Inferior parietal cortex (tissue), 1 donor: ENCODE data around the gene RIMS4.

Experiments used
- DNase-seq: peaks from one replicate; pipeline ENCODE4 v3.0.0-alpha.2; 2016; ENCODE audit errors: extremely low spot score

RIMS4 gene

GRCh38 chr20:44810391-44811149 is at the start of gene RIMS4:
TSS of gene RIMS4 (minus strand) at chr20:44810546. CDS start at chr20:44810271, 275 bp downstream.
- DNase-seq, result no peak

GRCh38 chr20:44858606-44859360 is 48.4 kb upstream of the RIMS4 start:
- DNase-seq, result no peak

GRCh38 chr20:44856856-44857448 is 46.6 kb upstream of the RIMS4 start:
- no peak for DNase-seq

GRCh38 chr20:44856442-44856841 is 46.1 kb upstream of the RIMS4 start:
- DNase-seq, result no peak

GRCh38 chr20:44851545-44851944 is 41.2 kb upstream of the RIMS4 start:
- DNase-seq, result no peak

- DNase-seq, result no peak
These were observed 40.5 kb upstream of the RIMS4 start for GRCh38 chr20:44850837-44851236.

- no peak for DNase-seq
These were observed 39.9 kb upstream of the RIMS4 start for GRCh38 chr20:44850272-44850671.

- DNase-seq, result no peak
These were observed 39.4 kb upstream of the RIMS4 start for GRCh38 chr20:44849703-44850102.

GRCh38 chr20:44848254-44849015 is 38.1 kb upstream of the RIMS4 start:
- DNase-seq, result no peak

- no peak for DNase-seq
These were observed 33.5 kb upstream of the RIMS4 start for GRCh38 chr20:44843876-44844275.

GRCh38 chr20:44841955-44842354 is 31.6 kb upstream of the RIMS4 start:
- no peak for DNase-seq

GRCh38 chr20:44840826-44841225 is 30.5 kb upstream of the RIMS4 start:
- no peak for DNase-seq

- no peak for DNase-seq
These were observed 29.1 kb upstream of the RIMS4 start for GRCh38 chr20:44839481-44839880.

- peak; percentile 8 for DNase-seq
These were observed 28.2 kb upstream of the RIMS4 start for GRCh38 chr20:44838521-44838920.

GRCh38 chr20:44837946-44838345 is 27.6 kb upstream of the RIMS4 start:
- DNase-seq, result no peak

GRCh38 chr20:44836601-44837120 is 26.3 kb upstream of the RIMS4 start:
- no peak for DNase-seq

- DNase-seq, result no peak
These were observed 25.4 kb upstream of the RIMS4 start for GRCh38 chr20:44835661-44836221.

- no peak for DNase-seq
These were observed 24.8 kb upstream of the RIMS4 start for GRCh38 chr20:44835116-44835515.

GRCh38 chr20:44834693-44835092 is 24.3 kb upstream of the RIMS4 start:
- DNase-seq, result no peak

- no peak for DNase-seq
These were observed 23.1 kb upstream of the RIMS4 start for GRCh38 chr20:44833437-44833836.

GRCh38 chr20:44832724-44833123 is 22.4 kb upstream of the RIMS4 start:
- no peak for DNase-seq
